K562 (cell line): Measurements from ENCODE around the gene MXRA7. TPM values are rescaled to one million over a fixed set of nuclear protein-coding genes. Genes with fewer than 3 reads are reported as not detected.

Experiments
- ATAC-seq: fragments of 200-7000 bp; cut with Tn5 transposase; 3 replicates; pipeline ENCODE4 v1.9.1; 2020; ENCODE audit warnings: moderate library complexity
- BruUV-seq: library from RNA; stranded (reverse); fragments of 400-500 nt; replicated peaks from 2 replicates; lab custom pipeline; 2021; lab: Mats Ljungman, UMichigan
- CTCF ChIA-PET: fragments of 300-600 bp; formaldehyde crosslinking; extraction: SDS; loops from one replicate; lab custom pipeline; 2021; ENCODE audit warnings: low intra/inter-chr PET ratio; lab: Yijun Ruan, JAX
- POLR2A ChIA-PET: fragments of 300-600, 350-650 bp; sonication (Branson Sonifier 250); formaldehyde crosslinking; extraction: SDS; loops from one replicate; lab custom pipeline; 2021; ENCODE audit warnings: antibody characterized with exemption, inconsistent platforms; lab: Yijun Ruan, JAX
- DNase-seq, 4 experiments: peaks; one replicate each; pipeline versions ENCODE4 v3.0.0 to v3.0.0-alpha.2; 2011 to 2018; ENCODE audit warnings: low spot score in 3 of 4, mixed read lengths in 3 of 4; ENCODE audit errors: extremely low read depth in 1 of 4
- FAIRE-seq: peaks from 2 replicates; lab custom pipeline; 2011; peaks lifted over from hg19 to GRCh38; lab: Jason Lieb, UNC
- H2AFZ ChIP-seq: 2 replicates; pipeline ENCODE4 v1.6.0; 2011; ENCODE audit warnings: low read depth, low read length, control low read depth, inconsistent platforms
- H3K27ac ChIP-seq: fragments of 200-600 bp; 3 replicates; pipeline ENCODE4 v1.8.0; 2011; ENCODE audit warnings: low read depth, mild to moderate bottlenecking, control low read depth, inconsistent platforms, low read length, moderate library complexity, mixed read lengths; ENCODE audit errors: extremely low read depth
- H3K27me3 ChIP-seq, 2 experiments: fragments of 300-600 bp in 1 of 2; 2 replicates in 1 of 2; 3 replicates in 1 of 2; pipeline versions ENCODE4 v1.6.0 to v1.8.0; 2011; ENCODE audit warnings: inconsistent platforms in 2 of 2, low read length in 2 of 2, mild to moderate bottlenecking in 1 of 2, mixed read lengths in 1 of 2, moderate library complexity in 1 of 2; ENCODE audit not compliant: control insufficient read depth in 2 of 2, insufficient read depth in 2 of 2
- H3K36me3 ChIP-seq: fragments of 300-600 bp; 3 replicates; pipeline ENCODE4 v1.8.0; 2011; ENCODE audit warnings: mild to moderate bottlenecking, low read length, inconsistent platforms; ENCODE audit not compliant: control insufficient read depth, insufficient read depth
- H3K4me1 ChIP-seq, 2 experiments: fragments of 200-600 bp in 1 of 2; replicated peaks in 1 of 2; 2 replicates in 1 of 2; 3 replicates in 1 of 2; pipeline versions ENCODE4 v1.5.1 to v1.8.0; 2011; ENCODE audit warnings: inconsistent platforms in 2 of 2, low read length in 2 of 2, mild to moderate bottlenecking in 1 of 2, mixed read lengths in 1 of 2, moderate library complexity in 1 of 2; ENCODE audit not compliant: control insufficient read depth in 2 of 2, insufficient read depth in 2 of 2
- H3K4me2 ChIP-seq: 2 replicates; pipeline ENCODE4 v1.6.1; 2011; ENCODE audit warnings: low read length, control low read depth, inconsistent platforms, mixed read lengths; ENCODE audit not compliant: insufficient read depth
- H3K4me3 ChIP-seq: fragments of 200-600 bp; sonication (generic), shearing (Covaris generic); 2 replicates; pipeline ENCODE4 v1.5.1; 2016; ENCODE audit warnings: control low read depth, inconsistent platforms
- H3K79me2 ChIP-seq: fragments of 200-600 bp; 3 replicates; pipeline ENCODE4 v1.8.0; 2011; ENCODE audit warnings: low read length, inconsistent platforms; ENCODE audit not compliant: control insufficient read depth, insufficient read depth
- H3K9ac ChIP-seq, 2 experiments: 2 replicates each; pipeline versions ENCODE4 v1.6.0 to v1.6.1; 2011; ENCODE audit warnings: low read depth in 2 of 2, low read length in 2 of 2, control low read depth in 1 of 2, inconsistent platforms in 1 of 2, mild to moderate bottlenecking in 1 of 2, mixed read lengths in 1 of 2; ENCODE audit not compliant: insufficient read depth in 1 of 2
- H3K9me1 ChIP-seq: one replicate; pipeline ENCODE4 v1.6.0; 2011; ENCODE audit warnings: inconsistent platforms, mild to moderate bottlenecking, low read length, moderate library complexity; ENCODE audit not compliant: control insufficient read depth, insufficient read depth
- H3K9me3 ChIP-seq: replicated peaks from 2 replicates; pipeline ENCODE4 v1.5.1; 2011; ENCODE audit warnings: low read depth, low read length, inconsistent platforms; ENCODE audit not compliant: control insufficient read depth, insufficient read depth
- H4K20me1 ChIP-seq: replicated peaks from 2 replicates; pipeline ENCODE4 v1.6.1; 2011; ENCODE audit warnings: low read length, inconsistent platforms, mixed read lengths; ENCODE audit not compliant: control insufficient read depth, insufficient read depth
- BCOR ChIP-seq: fragments of 450-650 bp; IDR thresholded peaks from 2 replicates; pipeline ENCODE4 v1.6.1; 2016
- HDAC1 ChIP-seq, 2 experiments: fragments of 450-650 bp; IDR thresholded peaks; 2 replicates each; pipeline ENCODE4 v1.6.1; 2016 to 2017; ENCODE audit warnings: inconsistent platforms in 1 of 2, mild to moderate bottlenecking in 1 of 2, moderate library complexity in 1 of 2
- HIVEP1 ChIP-seq: fragments of 250-450 bp; sonication (Bioruptor Pico); IDR thresholded peaks from 2 replicates; pipeline ENCODE4 v1.4.0; 2020; ENCODE audit warnings: mild to moderate bottlenecking
- HLTF ChIP-seq: fragments of 450-650 bp; IDR thresholded peaks from 2 replicates; pipeline ENCODE4 v1.6.1; 2016
- HOXB6 ChIP-seq: fragments of 250-450 bp; sonication (Bioruptor Pico); IDR thresholded peaks from 2 replicates; pipeline ENCODE4 v1.5.1; 2022; ENCODE audit warnings: mild to moderate bottlenecking, borderline replicate concordance
- NCOA1 ChIP-seq: fragments of 450-650 bp; IDR thresholded peaks from 2 replicates; pipeline ENCODE4 v1.6.1; 2016; ENCODE audit warnings: low read depth
- SFPQ ChIP-seq: fragments of 200-400 bp; formaldehyde crosslinking; IDR thresholded peaks from 2 replicates; pipeline ENCODE4 v1.6.1; 2017; ENCODE audit warnings: mild to moderate bottlenecking, low read depth, low read length, moderate library complexity
- SRSF9 ChIP-seq: fragments of 200-400 bp; formaldehyde crosslinking; IDR thresholded peaks from 2 replicates; pipeline ENCODE4 v1.6.1; 2017; ENCODE audit warnings: low read depth, low read length, borderline replicate concordance
- ZBTB43 ChIP-seq: sonication (generic); formaldehyde crosslinking; IDR thresholded peaks from 2 replicates; pipeline ENCODE4 v1.8.0; 2023; ENCODE audit warnings: mild to moderate bottlenecking, missing genetic modification reagents
- ZBTB7A ChIP-seq: IDR thresholded peaks from 2 replicates; pipeline ENCODE4 v1.6.1; 2011; ENCODE audit warnings: low read depth, mild to moderate bottlenecking, low read length, moderate library complexity, borderline replicate concordance; ENCODE audit not compliant: control insufficient read depth
- WGBS: fragments of 100-300 bp; shearing (Covaris generic); methylation state at CpG from one replicate; pipeline ENCODE4 v1.1.6; 2016; ENCODE audit warnings: low coverage, mixed read lengths; ENCODE audit not compliant: insufficient coverage; ENCODE audit errors: missing lambda C conversion rate; 5-methylcytosine and 5-hydroxymethylcytosine counted together
- in situ Hi-C: fragments of 300-500 bp; cut with MboI; formaldehyde crosslinking; loops from 4 replicates; pipeline ENCODE4 v1.15.0; 2018; ENCODE audit warnings: inconsistent platforms, mixed read lengths
- intact Hi-C: fragments of 100-400 bp; cut with micrococcal nuclease; formaldehyde crosslinking; loops from 2 replicates; pipeline ENCODE4 v1.14.2; 2022
- polyA plus RNA-seq, 8 experiments: library from polyadenylated mRNA; depleted of rRNA in 4 of 8; stranded (reverse) in 5 of 8; unstranded in 3 of 8; fragments of >200 nt; fragmentation: Nextera tagmentation in 2 of 8; fragmentation: Illumina TruSeq in 1 of 8; extraction: Ambion mirVana in 2 of 8; extraction: Trizol in 1 of 8; gene quantifications; 2 replicates each; pipeline versions ENCODE4 v1.2.1 to v1.2.3, GENCODE V29; 2011 to 2014; ENCODE audit warnings: inconsistent platforms in 1 of 8, missing spikeins in 1 of 8
- total RNA-seq, 7 experiments: library from RNA; depleted of rRNA in 6 of 7; stranded (reverse); fragments of >200 nt in 6 of 7; fragmentation: Illumina TruSeq in 2 of 7; extraction: Trizol in 2 of 7; gene quantifications; 2 replicates each; pipeline versions ENCODE4 v1.2.1 to v1.2.3, GENCODE V29; 2011 to 2021; ENCODE audit warnings: low replicate concordance in 1 of 7
- TF ChIP-seq, protein P1 (sequence below): fragments of 450-650 bp; IDR thresholded peaks from 2 replicates; pipeline ENCODE4 v1.6.1; 2016; ENCODE audit warnings: borderline replicate concordance

MXRA7 gene
- total and polyA plus RNA-seq, 9 of the 15 experiments (the other 6 are each of a cell fraction or from before 2014, with no cell fraction given) = 2.6 to 38.4 (median 14.3) TPM

- ATAC-seq (peak; percentile 97), FAIRE-seq (peak; percentile 96), DNase-seq (peak; percentile 97 to 99 (median 98))
- peaks cover 30 to 37% of the 10 kb centered on the region in 2 experiments; a peak in 4 of 5 replicates for H3K4me1 ChIP-seq
- H3K9me3 ChIP-seq = no peaks in the 10 kb centered on the region
- H3K27ac ChIP-seq = peak overlapping the region; percentile 88
- peak overlapping the region; percentile 91 for H3K4me2 ChIP-seq
- BruUV-seq = no TSS peak
- 36% methylated on average over 32 of the region's 32 CpGs for WGBS
- POLR2A ChIA-PET = interaction anchor here (0.6 to 1.9 kb wide), 16 partner anchors 10 to 115 kb away, joined by 3 to 10 read pairs (median 4); partner anchors contain the start of gene SRSF2
- no peaks in the 10 kb centered on the region for H3K36me3 ChIP-seq
- no peaks in the 10 kb centered on the region for H3K9me1 ChIP-seq
- in situ Hi-C loops = no loop called here
- intact Hi-C loops = loop anchor here (5.0 kb wide), 1 partner anchor 34 kb away; no protein-coding TSS in a partner anchor
- peak overlapping the region; percentile 96 for H2AFZ ChIP-seq
- no peaks in the 10 kb centered on the region for H3K27me3 ChIP-seq
- H3K79me2 ChIP-seq = peaks cover 7% of the 10 kb centered on the region; the same call in 2 of the 3 replicates
- H4K20me1 ChIP-seq = no peaks in the 10 kb centered on the region
- CTCF ChIA-PET = no interaction called here
- H3K9ac ChIP-seq = peak overlapping the region; percentile 89 to 90
- peak overlapping the region; percentile 60 for H3K4me3 ChIP-seq
- no peak for TF ChIP-seq ZBTB43
- TF ChIP-seq HOXB6 = no peak
- TF ChIP-seq SRSF9 = no peak
- TF ChIP-seq SFPQ = no peak
- TF ChIP-seq NCOA1 = no peak
- TF ChIP-seq, protein P1, sequence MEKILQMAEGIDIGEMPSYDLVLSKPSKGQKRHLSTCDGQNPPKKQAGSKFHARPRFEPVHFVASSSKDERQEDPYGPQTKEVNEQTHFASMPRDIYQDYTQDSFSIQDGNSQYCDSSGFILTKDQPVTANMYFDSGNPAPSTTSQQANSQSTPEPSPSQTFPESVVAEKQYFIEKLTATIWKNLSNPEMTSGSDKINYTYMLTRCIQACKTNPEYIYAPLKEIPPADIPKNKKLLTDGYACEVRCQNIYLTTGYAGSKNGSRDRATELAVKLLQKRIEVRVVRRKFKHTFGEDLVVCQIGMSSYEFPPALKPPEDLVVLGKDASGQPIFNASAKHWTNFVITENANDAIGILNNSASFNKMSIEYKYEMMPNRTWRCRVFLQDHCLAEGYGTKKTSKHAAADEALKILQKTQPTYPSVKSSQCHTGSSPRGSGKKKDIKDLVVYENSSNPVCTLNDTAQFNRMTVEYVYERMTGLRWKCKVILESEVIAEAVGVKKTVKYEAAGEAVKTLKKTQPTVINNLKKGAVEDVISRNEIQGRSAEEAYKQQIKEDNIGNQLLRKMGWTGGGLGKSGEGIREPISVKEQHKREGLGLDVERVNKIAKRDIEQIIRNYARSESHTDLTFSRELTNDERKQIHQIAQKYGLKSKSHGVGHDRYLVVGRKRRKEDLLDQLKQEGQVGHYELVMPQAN = 0 out of 2 replicates have a peak, but pooled peaks have one; percentile 61
- TF ChIP-seq HDAC1 (IDR thresholded peaks at IDR 0.05) = peak in 1 of 2 experiments; percentile 57; a peak in 1 of 4 replicates
- no peak for TF ChIP-seq ZBTB7A
- TF ChIP-seq HLTF = 0 out of 2 replicates have a peak, but pooled peaks have one; percentile 65
- no peak for TF ChIP-seq HIVEP1 (CRISPR knock-in tag)
- TF ChIP-seq BCOR = no peak
These were observed 39.4 kb downstream of the MXRA7 start for GRCh38 chr17:76671123-76671911.
